Pancreas (tissue), 10 donors: ENCODE data around the gene FRMD4A. TPM values are rescaled to one million over a fixed set of nuclear protein-coding genes. Genes with fewer than 3 reads are reported as not detected.

Experiments used
- ATAC-seq, 4 donors: fragments of 200-7000 bp; cut with Tn5 transposase; one replicate each; pipeline versions ENCODE4 v1.8.0 to v1.9.1; 2020; ENCODE audit warnings: mild to moderate bottlenecking in 4 of 4, moderate library complexity in 4 of 4
- DNase-seq, 6 donors: peaks; one replicate each; pipeline ENCODE4 v3.0.0-alpha.2; 2020
- FAIRE-seq: peaks from 2 replicates; lab custom pipeline; 2012; peaks lifted over from hg19 to GRCh38; lab: Jason Lieb, UNC
- H3K27ac ChIP-seq, 4 donors: fragments of 200-600 bp; sonication (generic); 1 replicate in 3 of 4; 2 replicates in 1 of 4; pipeline versions ENCODE4 v1.5.0 to v1.8.0; 2020
- H3K27me3 ChIP-seq, 4 donors: fragments of 200-600 bp; one replicate each; pipeline ENCODE4 v1.8.0; 2021
- H3K36me3 ChIP-seq, 3 donors: fragments of 200-600 bp; sonication (generic) in 1 of 3; one replicate each; pipeline versions ENCODE4 v1.5.0 to v1.8.0; 2020 to 2021
- H3K4me1 ChIP-seq, 3 donors: fragments of 200-600 bp; one replicate each; pipeline ENCODE4 v1.8.0; 2021
- H3K4me3 ChIP-seq, 4 donors: fragments of 200-600 bp; sonication (generic) in 2 of 4; one replicate each; pipeline versions ENCODE4 v1.5.0 to v1.8.0; 2020 to 2021
- H3K9me3 ChIP-seq, 4 donors: fragments of 200-600 bp; one replicate each; pipeline ENCODE4 v1.8.0; 2021
- CTCF ChIP-seq, 4 donors: fragments of 200-600 bp; sonication (generic) in 3 of 4; IDR thresholded peaks; one replicate each; pipeline versions ENCODE4 v1.5.0 to v1.8.0; 2021; ENCODE audit warnings: antibody characterized with exemption in 4 of 4
- WGBS, 2 donors: extraction: QIAGEN DNeasy Blood & Tissue Kit; methylation state at CpG; one replicate each; pipeline ENCODE4 v1.1.7; 2013; 5-methylcytosine and 5-hydroxymethylcytosine counted together
- intact Hi-C, 3 donors: fragments of 100-400 bp; cut with DNase I; formaldehyde crosslinking; loops; one replicate each; pipeline versions ENCODE4 v1.11.1 to v1.14.2; 2022
- polyA plus RNA-seq, 2 donors: library from polyadenylated mRNA; stranded (reverse); fragments of 200-250 nt; gene quantifications; one replicate each; pipeline ENCODE4 v1.2.3, GENCODE V29; 2013
- total RNA-seq, 6 donors: library from RNA; stranded (reverse); fragmentation: NEBNext Ultra II Directional in 4 of 6; extraction: Animal tissue kit (Norgen Biotek cat#: 25700) in 4 of 6; gene quantifications; one replicate each; pipeline versions ENCODE4 v1.2.1 to v1.2.4, GENCODE V29; 2021 to 2023
- donor health status: healthy with polysubstance abuse.
- donor health status: DM: no; HTN: no; CAD: no; lungs with moderate emphysema.
- donor health status: DM: no; HTN: no; CAD: no.
- donor health status: control.
- donor health status: control.
- donor health status: Bipolar disorder and iron deficiency.
- donor health status: DM: yes; HTN: yes; CAD: no.
- donor health status: DM: no; HTN: no; CAD: no.
- donor health status: DM: no; HTN: no; CAD: no.
- donor health status: DM: yes; HTN: yes; CAD: no.

The FRMD4A gene
- total and polyA plus RNA-seq, 8 donors: 13.5 to 27.5 (median 18.7) TPM

DNA sequence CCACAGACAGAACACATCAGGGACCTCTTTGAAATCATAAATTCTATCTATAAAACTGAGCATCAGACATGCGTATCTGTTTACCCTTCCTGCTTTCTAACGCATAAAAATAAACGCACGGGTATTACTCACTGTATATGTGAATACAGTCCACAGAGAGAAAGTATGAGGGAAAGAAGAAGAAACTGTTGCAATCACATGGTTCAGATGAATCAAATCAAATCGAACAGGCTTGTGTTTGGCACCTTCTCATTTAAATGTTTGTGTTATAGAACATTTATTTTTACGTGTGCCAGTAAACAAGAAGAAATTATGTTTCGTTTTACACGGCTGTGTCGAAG is 322.0 kb downstream of the FRMD4A start:
- DNase-seq (no peak), FAIRE-seq (no peak), ATAC-seq (peak in 2 of 4 donors; percentile 20 to 21)
- Histone ChIP-seq H3K4me1 (no peaks in the 10 kb centered on the region), H3K27me3 (no peaks in the 10 kb centered on the region), H3K27ac (no peak overlapping the region), H3K9me3 (no peaks in the 10 kb centered on the region), H3K36me3 (no peaks in the 10 kb centered on the region), H3K4me3 (peak overlapping the region in 1 of 4 donors; percentile 26)
- intact Hi-C loops: no loop called here
- TF ChIP-seq CTCF (IDR thresholded peaks at IDR 0.05): no peak
- WGBS, 2 donors: 55 to 69% methylated on average over 9 of the region's 9 CpGs

- H3K4me1 ChIP-seq: no peaks in the 10 kb centered on the region
- no peaks in the 10 kb centered on the region for H3K9me3 ChIP-seq
- TF ChIP-seq CTCF (IDR thresholded peaks at IDR 0.05): no peak
- intact Hi-C loops: no loop called here
- WGBS, 2 donors: 54 to 58% methylated on average over 4 of the region's 4 CpGs
- DNase-seq (no peak), FAIRE-seq (no peak), ATAC-seq (no peak)
- H3K36me3 ChIP-seq: no peaks in the 10 kb centered on the region
- H3K27me3 ChIP-seq: no peaks in the 10 kb centered on the region
- H3K27ac ChIP-seq: no peak overlapping the region
- H3K4me3 ChIP-seq: no peak overlapping the region
These were observed 326.2 kb downstream of the FRMD4A start for GRCh38 chr10:14004536-14004935.

DNA sequence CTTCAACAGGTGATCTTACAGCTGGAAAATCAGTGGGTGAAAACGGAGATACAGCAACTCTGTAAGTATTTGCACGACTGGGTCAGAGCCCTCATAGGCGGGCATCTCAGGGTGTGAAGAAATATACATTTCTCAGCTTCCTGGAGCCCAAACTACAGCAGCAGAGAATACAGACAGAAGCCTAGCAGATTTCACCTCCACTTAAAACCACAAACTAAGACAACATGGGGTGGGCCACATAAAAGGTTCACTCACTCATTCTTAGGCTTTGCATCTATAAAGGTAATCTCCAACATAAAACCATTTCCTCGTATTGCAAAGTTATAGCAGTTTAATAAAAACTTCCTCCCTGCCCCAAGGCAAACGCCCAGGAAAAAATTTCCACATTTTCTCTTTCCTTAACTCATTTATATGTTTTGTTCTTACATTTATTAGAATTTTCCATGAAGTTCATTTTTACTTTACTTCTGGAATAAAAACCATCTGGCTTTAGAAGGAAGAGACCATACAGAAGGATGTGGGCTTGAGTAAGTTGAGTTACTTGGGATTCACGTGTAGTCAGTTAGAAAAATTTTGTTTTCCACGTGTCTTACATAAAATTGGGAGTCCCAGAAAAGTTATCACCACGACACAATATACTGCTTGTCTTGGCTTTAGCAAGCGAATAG is 327.1 kb downstream of the FRMD4A start:
- WGBS, 2 donors: 76 to 78% methylated on average over 9 of the region's 9 CpGs
- FAIRE-seq: no peak
- intact Hi-C loops: no loop called here
- no peak for TF ChIP-seq CTCF (IDR thresholded peaks at IDR 0.05)
- H3K4me3 ChIP-seq: no peak overlapping the region
- ATAC-seq: no peak
- no peaks in the 10 kb centered on the region for H3K4me1 ChIP-seq
- no peaks in the 10 kb centered on the region for H3K27me3 ChIP-seq
- no peaks in the 10 kb centered on the region for H3K36me3 ChIP-seq
- no peak for DNase-seq
- H3K9me3 ChIP-seq: no peaks in the 10 kb centered on the region
- H3K27ac ChIP-seq: no peak overlapping the region

- Histone ChIP-seq H3K4me3 (no peak overlapping the region), H3K36me3 (no peaks in the 10 kb centered on the region), H3K4me1 (no peaks in the 10 kb centered on the region), H3K27ac (no peak overlapping the region), H3K27me3 (no peaks in the 10 kb centered on the region), H3K9me3 (no peaks in the 10 kb centered on the region)
- 90 to 93% methylated on average over 10 of the region's 10 CpGs for WGBS, 2 donors
- TF ChIP-seq CTCF (IDR thresholded peaks at IDR 0.05): no peak
- no peak for DNase-seq
- no peak for FAIRE-seq
- intact Hi-C loops: no loop called here
- ATAC-seq: no peak
These were observed 329.3 kb downstream of the FRMD4A start for GRCh38 chr10:14001298-14002040.
